LNCaP clone FGC (cell line): ENCODE results near the gene BOLA3.
"Not testable (repeated sequence)": the region's sequence is repeated elsewhere in the genome, so short reads cannot be mapped to it uniquely, and the experiment has no call there.

Source experiments
- DNase-seq: peaks from one replicate; pipeline ENCODE4 v3.0.0-alpha.2; 2011; ENCODE audit warnings: low read depth
- H3K4me3 ChIP-seq: 2 replicates; pipeline ENCODE4 v1.5.1; 2011; ENCODE audit warnings: mild to moderate bottlenecking, low read depth, low read length, control low read depth
- TF ChIP-seq, protein P1 (sequence below): IDR thresholded peaks from 2 replicates; pipeline ENCODE4 v1.5.1; 2012; ENCODE audit warnings: mild to moderate bottlenecking; ENCODE audit not compliant: control insufficient read depth, insufficient read depth; ENCODE audit errors: extremely low read depth

Gene BOLA3

DNA sequence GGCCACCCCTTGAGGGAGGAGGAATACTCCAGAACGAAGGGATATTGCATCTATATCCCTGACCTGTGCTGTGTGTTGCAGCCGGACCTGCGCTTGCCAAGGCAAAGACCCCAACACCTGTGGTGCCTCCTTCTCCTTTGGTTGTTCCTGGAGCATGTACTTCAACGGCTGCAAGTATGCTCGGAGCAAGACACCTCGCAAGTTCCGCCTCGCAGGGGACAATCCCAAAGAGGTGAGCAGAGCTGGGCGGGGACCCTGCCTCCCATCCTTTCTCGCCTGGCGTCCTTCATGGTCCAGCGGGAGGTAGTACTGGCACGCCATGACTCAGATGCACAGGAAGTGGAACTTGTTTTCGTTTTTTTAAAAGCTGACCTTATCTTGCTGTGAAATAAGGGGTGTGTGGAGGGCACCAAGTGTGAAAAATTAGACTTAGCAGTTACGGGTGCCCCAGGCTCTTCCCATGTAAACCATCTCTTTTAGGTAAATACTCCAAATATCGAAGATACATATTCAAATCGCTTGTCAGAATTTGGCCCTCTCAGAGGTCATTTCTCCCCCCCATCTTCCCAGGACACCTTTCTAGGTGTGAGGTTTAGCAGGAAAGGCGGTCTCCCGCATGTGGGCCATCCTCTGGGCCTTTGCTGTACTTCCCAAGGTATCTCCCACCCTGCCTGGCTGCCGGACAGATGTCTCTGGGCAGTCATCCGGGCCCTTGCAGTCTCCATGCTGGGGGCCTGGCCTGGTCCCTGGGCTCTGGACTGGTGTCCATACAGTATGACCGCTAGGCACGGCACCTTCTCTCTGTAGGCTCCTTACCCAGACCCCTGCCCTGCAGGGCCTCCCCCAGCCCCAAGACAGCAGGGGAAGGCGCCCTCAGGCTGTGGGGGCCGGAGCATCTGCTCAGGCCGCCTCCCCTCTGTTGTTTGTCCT is 57.6 kb downstream of the BOLA3 start:
- H3K4me3 ChIP-seq = no peak overlapping the region
- DNase-seq = no peak
- TF ChIP-seq, protein P1, sequence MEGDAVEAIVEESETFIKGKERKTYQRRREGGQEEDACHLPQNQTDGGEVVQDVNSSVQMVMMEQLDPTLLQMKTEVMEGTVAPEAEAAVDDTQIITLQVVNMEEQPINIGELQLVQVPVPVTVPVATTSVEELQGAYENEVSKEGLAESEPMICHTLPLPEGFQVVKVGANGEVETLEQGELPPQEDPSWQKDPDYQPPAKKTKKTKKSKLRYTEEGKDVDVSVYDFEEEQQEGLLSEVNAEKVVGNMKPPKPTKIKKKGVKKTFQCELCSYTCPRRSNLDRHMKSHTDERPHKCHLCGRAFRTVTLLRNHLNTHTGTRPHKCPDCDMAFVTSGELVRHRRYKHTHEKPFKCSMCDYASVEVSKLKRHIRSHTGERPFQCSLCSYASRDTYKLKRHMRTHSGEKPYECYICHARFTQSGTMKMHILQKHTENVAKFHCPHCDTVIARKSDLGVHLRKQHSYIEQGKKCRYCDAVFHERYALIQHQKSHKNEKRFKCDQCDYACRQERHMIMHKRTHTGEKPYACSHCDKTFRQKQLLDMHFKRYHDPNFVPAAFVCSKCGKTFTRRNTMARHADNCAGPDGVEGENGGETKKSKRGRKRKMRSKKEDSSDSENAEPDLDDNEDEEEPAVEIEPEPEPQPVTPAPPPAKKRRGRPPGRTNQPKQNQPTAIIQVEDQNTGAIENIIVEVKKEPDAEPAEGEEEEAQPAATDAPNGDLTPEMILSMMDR = no peak

DNA sequence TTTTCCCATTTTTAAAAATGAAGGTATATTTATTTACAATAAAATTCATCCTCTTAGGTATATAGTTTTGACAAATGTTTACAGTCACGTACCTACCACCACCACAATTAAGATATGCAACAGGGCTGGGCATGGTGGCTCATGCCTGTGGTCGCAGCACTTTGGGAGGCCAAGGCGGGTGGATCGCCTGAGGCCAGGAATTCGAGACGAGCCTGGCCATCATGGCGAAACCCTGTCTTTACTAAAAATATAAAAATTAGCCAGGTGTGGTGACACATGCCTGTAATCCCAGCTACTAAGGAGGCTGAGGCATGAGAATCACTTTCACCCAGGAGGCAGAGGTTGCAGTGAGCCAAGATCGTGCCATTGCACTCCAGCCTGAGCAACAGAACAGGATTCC is 59.0 kb downstream of the BOLA3 start:
- not testable (repeated sequence) for H3K4me3 ChIP-seq, DNase-seq

DNA sequence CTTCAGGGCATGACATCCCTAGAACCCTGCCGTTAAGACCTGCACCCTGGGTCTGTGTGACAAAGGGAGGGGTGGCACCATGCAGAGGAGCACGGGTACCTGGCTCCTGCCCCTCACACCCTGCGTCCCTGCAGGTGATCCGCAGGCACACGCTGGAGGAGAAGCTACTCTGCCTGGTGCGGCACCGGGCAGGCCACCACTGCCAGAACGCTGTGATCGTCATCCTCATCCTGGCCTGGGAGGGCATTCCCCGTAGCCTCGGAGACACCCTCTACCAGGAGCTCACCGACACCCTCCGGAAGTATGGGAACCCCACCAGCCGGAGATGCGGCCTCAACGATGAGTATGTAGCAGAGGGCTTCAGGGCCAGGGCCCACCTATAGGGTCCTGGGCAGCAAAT is 60.0 kb downstream of the BOLA3 start:
- no peak overlapping the region for H3K4me3 ChIP-seq
- DNase-seq = no peak
- TF ChIP-seq, protein P1 = no peak

DNA sequence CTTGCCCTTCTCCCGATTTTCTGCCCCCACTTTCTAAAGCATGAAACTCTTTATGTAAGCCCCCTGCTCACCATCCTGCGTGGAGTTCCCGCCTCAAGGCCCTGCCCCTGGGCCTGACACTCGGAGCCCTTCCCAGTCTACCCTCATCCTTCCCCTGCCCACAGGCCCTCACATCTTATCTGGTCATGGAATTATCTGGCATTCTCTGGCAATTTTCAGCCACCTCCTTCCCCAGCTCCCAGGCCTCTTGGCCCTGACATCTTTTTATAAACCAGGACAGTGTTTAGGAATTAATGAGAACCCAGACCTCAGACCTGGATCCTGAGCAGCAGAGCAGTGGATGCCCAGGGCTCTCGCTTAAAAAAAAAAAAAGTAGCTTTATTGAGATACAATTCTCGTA is 61.7 kb downstream of the BOLA3 start:
- H3K4me3 ChIP-seq = no peak overlapping the region
- DNase-seq = no peak
- TF ChIP-seq, protein P1 = no peak
